IPS DF 6.9 (cell line): ENCODE data around the gene NTMT2.
"Not testable (repeated sequence)": the region's sequence is repeated elsewhere in the genome, so short reads cannot be mapped to it uniquely, and the experiment has no call there.

Experiments
- DNase-seq: peaks from one replicate; pipeline ENCODE4 v3.0.0-alpha.2; 2013; ENCODE audit warnings: low read depth, low spot score
- H3K27ac ChIP-seq: one replicate; pipeline ENCODE4 v1.5.1; 2013; ENCODE audit warnings: low read length, control low read depth
- H3K27me3 ChIP-seq: 2 replicates; pipeline ENCODE4 v1.6.1; 2013; ENCODE audit warnings: mild to moderate bottlenecking, low read length; ENCODE audit not compliant: control insufficient read depth, insufficient read depth
- H3K36me3 ChIP-seq: 2 replicates; pipeline ENCODE4 v1.6.1; 2013; ENCODE audit warnings: low read length; ENCODE audit not compliant: control insufficient read depth, insufficient read depth
- H3K4me1 ChIP-seq: 2 replicates; pipeline ENCODE4 v1.6.1; 2013; ENCODE audit warnings: low read length; ENCODE audit not compliant: control insufficient read depth, insufficient read depth
- H3K4me3 ChIP-seq: 2 replicates; pipeline ENCODE4 v1.5.1; 2013; ENCODE audit warnings: mild to moderate bottlenecking, low read length
- H3K9me3 ChIP-seq: 2 replicates; pipeline ENCODE4 v1.6.1; 2013; ENCODE audit warnings: low read length, inconsistent platforms; ENCODE audit not compliant: control insufficient read depth, insufficient read depth
- WGBS: extraction: QIAGEN DNeasy Blood & Tissue Kit; methylation state at CpG from one replicate; pipeline ENCODE4 v1.1.7; 2013; ENCODE audit warnings: mixed read lengths, missing lambda C conversion rate; ENCODE audit not compliant: insufficient read length, insufficient coverage; 5-methylcytosine and 5-hydroxymethylcytosine counted together

NTMT2 gene

DNA sequence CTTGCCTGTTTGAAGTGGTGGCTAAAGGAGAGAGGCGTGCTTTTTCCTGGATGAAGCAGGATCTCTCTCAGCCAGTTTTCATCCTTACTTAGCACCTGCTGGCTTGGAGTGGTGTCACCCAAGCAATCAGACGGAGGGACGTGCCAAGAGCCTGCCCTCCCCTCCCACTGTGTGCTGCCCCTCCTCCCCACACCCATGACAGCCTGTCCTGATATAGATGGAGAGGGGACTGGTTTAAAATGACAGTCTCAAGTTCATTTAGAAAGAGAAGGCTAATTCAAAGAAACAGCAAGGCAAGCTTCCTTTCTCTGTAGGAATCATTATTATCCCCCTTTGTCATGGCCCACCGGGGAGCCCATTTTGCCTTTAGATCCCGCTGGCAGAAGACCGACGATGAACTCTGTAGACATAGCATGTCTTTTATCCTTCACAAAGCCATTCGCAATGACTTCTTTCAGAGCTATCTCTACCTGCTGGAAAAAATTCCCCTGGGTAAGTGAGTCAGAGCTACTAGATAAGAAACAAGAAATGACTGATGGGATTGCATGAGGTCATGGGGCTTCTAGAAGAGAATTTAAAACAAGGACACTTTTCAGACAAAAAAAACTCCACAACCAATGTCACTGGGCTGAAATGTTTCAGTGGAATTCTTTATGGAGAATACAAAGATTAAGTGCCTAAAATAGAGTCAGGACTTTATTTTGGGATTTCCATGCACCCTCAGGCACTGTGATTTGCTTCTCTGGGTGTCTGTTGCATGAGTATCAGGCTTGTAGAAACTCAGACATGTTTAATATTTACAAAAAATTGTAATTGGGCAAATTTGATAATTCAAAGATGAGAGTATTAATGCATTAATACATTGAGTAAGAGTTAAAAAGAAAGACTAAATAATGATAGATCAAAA, at the start of gene NTMT2:
NTMT2 (plus strand) TSS at position 190 of the 907 bp plus-strand sequence; CDS start at position 339, 149 bp downstream.
- Histone ChIP-seq H3K4me1 (no peaks in the 10 kb centered on the region), H3K27me3 (no peaks in the 10 kb centered on the region), H3K4me3 (no peak within 1 kb of the TSS), H3K36me3 (no peaks in the 10 kb centered on the region), H3K9me3 (no peaks in the 10 kb centered on the region), H3K27ac (no peak within 1 kb of the TSS)
- peak; percentile 75 for DNase-seq
- WGBS: no CpG with 5 or more reads among the region's 8 CpGs

GRCh38 chr1:170095976-170096748, 49.6 kb upstream of the NTMT2 start:
- no peak for DNase-seq
- H3K27ac ChIP-seq: no peak overlapping the region
- no peaks in the 10 kb centered on the region for H3K27me3 ChIP-seq
- no peaks in the 10 kb centered on the region for H3K36me3 ChIP-seq
- no peak overlapping the region for H3K4me3 ChIP-seq
- no peaks in the 10 kb centered on the region for H3K9me3 ChIP-seq
- H3K4me1 ChIP-seq: no peaks in the 10 kb centered on the region

DNA sequence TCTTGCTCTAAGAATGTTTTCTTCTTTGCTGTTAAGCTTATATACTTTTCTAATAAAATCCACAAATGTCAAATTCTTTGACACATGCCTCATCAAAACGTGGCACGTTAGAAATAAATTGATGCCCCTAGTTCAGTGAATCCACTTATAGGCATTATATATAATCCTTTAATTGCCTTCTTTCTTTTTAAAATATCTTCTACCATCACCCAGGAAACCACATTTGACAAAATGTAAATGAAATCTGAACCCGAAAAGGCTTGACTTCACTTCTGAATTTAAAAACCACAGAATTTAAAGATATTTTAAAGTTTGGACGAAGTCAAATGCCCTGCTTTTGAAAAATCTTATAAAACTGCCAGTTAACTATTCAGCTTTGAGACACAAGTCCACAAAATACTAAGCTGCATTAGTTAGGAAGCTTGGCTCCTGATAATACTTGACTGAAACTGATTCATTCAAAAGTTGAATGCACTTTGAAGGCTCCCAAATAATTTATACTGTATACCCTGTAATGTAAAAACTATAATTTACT, 48.9 kb upstream of the NTMT2 start:
- Histone ChIP-seq H3K36me3 (no peaks in the 10 kb centered on the region), H3K4me3 (no peak overlapping the region), H3K9me3 (no peaks in the 10 kb centered on the region), H3K4me1 (no peaks in the 10 kb centered on the region), H3K27me3 (no peaks in the 10 kb centered on the region), H3K27ac (no peak overlapping the region)
- WGBS: no CpG with 5 or more reads among the region's 4 CpGs
- no peak for DNase-seq

- no peaks in the 10 kb centered on the region for H3K9me3 ChIP-seq
- H3K4me1 ChIP-seq: no peaks in the 10 kb centered on the region
- no peak overlapping the region for H3K27ac ChIP-seq
- DNase-seq: no peak
- no peak overlapping the region for H3K4me3 ChIP-seq
- H3K27me3 ChIP-seq: no peaks in the 10 kb centered on the region
- WGBS: no CpG with 5 or more reads among the region's 4 CpGs
- no peaks in the 10 kb centered on the region for H3K36me3 ChIP-seq
Observed at GRCh38 chr1:170097449-170097948, 48.3 kb upstream of the NTMT2 start.

DNA sequence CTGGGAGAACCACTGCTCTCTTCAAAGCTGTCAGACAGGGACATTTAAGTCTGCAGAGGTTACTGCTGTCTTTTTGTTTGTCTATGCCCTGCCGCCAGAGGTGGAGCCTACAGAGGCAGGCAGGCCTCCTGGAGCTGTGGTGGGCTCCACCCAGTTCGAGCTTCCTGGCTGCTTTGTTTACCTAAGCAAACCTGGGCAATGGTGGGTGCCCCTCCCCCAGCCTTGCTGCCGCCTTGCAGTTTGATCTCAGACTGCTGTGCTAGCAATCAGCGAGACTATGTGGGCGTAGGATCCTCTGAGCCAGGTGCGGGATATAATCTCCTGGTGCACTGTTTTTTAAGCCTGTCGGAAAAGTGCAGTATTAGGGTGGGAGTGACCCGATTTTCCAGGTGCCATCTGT, 32.6 kb upstream of the NTMT2 start:
- WGBS: no CpG with 5 or more reads among the region's 8 CpGs

GRCh38 chr1:170114906-170115305, 30.9 kb upstream of the NTMT2 start:
- H3K27ac ChIP-seq: no peak overlapping the region
- H3K4me3 ChIP-seq: no peak overlapping the region
- H3K4me1 ChIP-seq: no peaks in the 10 kb centered on the region
- WGBS: no CpG with 5 or more reads among the region's 2 CpGs
- no peak for DNase-seq
- H3K9me3 ChIP-seq: no peaks in the 10 kb centered on the region
- H3K36me3 ChIP-seq: no peaks in the 10 kb centered on the region
- no peaks in the 10 kb centered on the region for H3K27me3 ChIP-seq

More for the DNA sequence above, 32.6 kb upstream of the NTMT2 start:
- not testable (repeated sequence) for H3K27me3 ChIP-seq, H3K27ac ChIP-seq, H3K4me1 ChIP-seq, H3K9me3 ChIP-seq, DNase-seq, H3K4me3 ChIP-seq, H3K36me3 ChIP-seq

DNA sequence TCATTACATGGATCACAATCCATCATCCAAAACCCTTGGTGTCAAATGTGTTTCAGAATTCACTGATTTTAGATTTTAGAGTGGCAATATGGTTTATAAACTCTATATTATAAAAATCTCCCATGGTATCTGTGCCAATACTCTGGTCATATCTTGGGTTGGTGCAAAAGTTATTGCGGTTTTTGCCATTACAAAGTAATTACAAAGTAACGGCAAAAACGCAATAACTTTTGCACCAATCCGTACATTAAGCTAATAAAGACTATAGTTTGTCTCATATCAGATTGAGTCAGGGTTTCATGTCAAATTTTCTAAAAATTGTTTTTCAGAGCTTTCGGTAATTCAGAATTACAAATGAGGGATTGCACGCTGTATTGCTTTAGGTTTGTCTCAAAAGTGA, 23.4 kb upstream of the NTMT2 start:
- Histone ChIP-seq H3K9me3 (no peaks in the 10 kb centered on the region), H3K27me3 (no peaks in the 10 kb centered on the region), H3K4me3 (no peak overlapping the region), H3K4me1 (no peaks in the 10 kb centered on the region), H3K36me3 (no peaks in the 10 kb centered on the region), H3K27ac (no peak overlapping the region)
- no peak for DNase-seq
- WGBS: no CpG with 5 or more reads among the region's 6 CpGs

DNA sequence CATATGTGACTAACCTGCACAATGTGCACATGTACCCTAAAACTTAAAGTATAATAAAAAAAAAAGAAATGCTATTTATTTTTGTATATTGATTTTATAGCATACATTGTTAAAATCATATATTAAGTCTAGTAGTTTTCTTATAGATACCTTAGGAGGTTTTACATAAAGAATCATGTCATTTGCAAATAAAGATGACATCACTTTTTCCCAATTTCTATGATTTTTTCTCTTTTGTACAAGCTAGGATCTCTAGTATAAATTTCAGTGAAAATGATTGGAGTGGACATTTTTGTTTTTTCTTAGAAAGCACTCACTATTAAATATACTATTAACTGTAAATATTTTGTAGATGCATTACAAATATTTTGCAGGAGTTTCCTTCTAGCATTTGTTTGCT, 20.5 kb upstream of the NTMT2 start:
- no peaks in the 10 kb centered on the region for H3K9me3 ChIP-seq
- H3K27ac ChIP-seq: no peak overlapping the region
- no peaks in the 10 kb centered on the region for H3K4me1 ChIP-seq
- no peak overlapping the region for H3K4me3 ChIP-seq
- H3K27me3 ChIP-seq: no peaks in the 10 kb centered on the region; the same call in 1 of the 2 replicates
- no peak for DNase-seq
- no peaks in the 10 kb centered on the region for H3K36me3 ChIP-seq

- no CpG with 5 or more reads among the region's 4 CpGs for WGBS
- no peak for DNase-seq
- Histone ChIP-seq H3K27me3 (no peaks in the 10 kb centered on the region; the same call in 1 of the 2 replicates), H3K4me3 (no peak overlapping the region), H3K27ac (no peak overlapping the region), H3K4me1 (no peaks in the 10 kb centered on the region; the same call in 1 of the 2 replicates), H3K36me3 (no peaks in the 10 kb centered on the region), H3K9me3 (no peaks in the 10 kb centered on the region)
Observed at GRCh38 chr1:170126696-170127095, 19.1 kb upstream of the NTMT2 start.

GRCh38 chr1:170131450-170131849, 14.3 kb upstream of the NTMT2 start:
- no peak for DNase-seq
- H3K4me3 ChIP-seq: no peak overlapping the region
- H3K27me3 ChIP-seq: no peaks in the 10 kb centered on the region; the same call in 1 of the 2 replicates
- no peak overlapping the region for H3K27ac ChIP-seq
- H3K36me3 ChIP-seq: no peaks in the 10 kb centered on the region
- H3K4me1 ChIP-seq: no peaks in the 10 kb centered on the region; the same call in 1 of the 2 replicates
- H3K9me3 ChIP-seq: no peaks in the 10 kb centered on the region
- no CpG with 5 or more reads among the region's 6 CpGs for WGBS
